ENCODE measurements around the gene SLC9A9.

Gene SLC9A9

GRCh38 chr3:143218166-143218835, 630.0 kb downstream of the SLC9A9 start:
- Mint-ChIP-seq H3K4me1 (peaks cover 15% of the 10 kb centered on the region), H3K27me3 (ENCODE audit: low read depth, poor library complexity) (peaks cover 10% of the 10 kb centered on the region), H3K27ac (no peak overlapping the region), H3K36me3 (ENCODE audit: low read depth) (no peaks in the 10 kb centered on the region), H3K4me3 (no peak overlapping the region), H3K9me3 (no peaks in the 10 kb centered on the region)
- DNase-seq: no peak
- TF ChIP-seq, protein P1, sequence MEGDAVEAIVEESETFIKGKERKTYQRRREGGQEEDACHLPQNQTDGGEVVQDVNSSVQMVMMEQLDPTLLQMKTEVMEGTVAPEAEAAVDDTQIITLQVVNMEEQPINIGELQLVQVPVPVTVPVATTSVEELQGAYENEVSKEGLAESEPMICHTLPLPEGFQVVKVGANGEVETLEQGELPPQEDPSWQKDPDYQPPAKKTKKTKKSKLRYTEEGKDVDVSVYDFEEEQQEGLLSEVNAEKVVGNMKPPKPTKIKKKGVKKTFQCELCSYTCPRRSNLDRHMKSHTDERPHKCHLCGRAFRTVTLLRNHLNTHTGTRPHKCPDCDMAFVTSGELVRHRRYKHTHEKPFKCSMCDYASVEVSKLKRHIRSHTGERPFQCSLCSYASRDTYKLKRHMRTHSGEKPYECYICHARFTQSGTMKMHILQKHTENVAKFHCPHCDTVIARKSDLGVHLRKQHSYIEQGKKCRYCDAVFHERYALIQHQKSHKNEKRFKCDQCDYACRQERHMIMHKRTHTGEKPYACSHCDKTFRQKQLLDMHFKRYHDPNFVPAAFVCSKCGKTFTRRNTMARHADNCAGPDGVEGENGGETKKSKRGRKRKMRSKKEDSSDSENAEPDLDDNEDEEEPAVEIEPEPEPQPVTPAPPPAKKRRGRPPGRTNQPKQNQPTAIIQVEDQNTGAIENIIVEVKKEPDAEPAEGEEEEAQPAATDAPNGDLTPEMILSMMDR (IDR thresholded peaks at IDR 0.05): no peak

DNA sequence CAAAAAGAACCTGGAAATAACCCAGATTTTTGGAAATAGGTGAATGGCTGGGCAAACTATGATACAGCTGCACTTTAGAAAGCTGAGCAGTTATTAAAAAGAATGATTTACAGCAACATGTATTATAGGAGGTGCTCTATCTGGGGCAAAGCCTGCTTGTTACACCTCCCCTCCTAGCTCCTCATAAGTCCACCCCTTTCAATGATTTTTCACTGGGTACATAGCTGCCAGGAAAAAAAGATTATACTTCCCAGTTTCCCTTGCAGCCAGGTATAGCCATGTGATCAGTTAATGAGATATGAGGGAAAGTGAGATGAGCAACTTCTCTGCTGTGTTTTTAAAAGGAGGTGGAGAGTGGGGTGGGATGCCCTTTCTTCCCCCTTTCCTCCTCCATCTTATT, 631.0 kb downstream of the SLC9A9 start:
- Mint-ChIP-seq H3K4me1 (peaks cover 9% of the 10 kb centered on the region), H3K4me3 (no peak overlapping the region), H3K9me3 (no peaks in the 10 kb centered on the region), H3K27me3 (ENCODE audit: low read depth, poor library complexity) (peaks cover 13% of the 10 kb centered on the region), H3K36me3 (ENCODE audit: low read depth) (no peaks in the 10 kb centered on the region), H3K27ac (no peak overlapping the region)
- TF ChIP-seq, protein P1 (IDR thresholded peaks at IDR 0.05): no peak
- DNase-seq: no peak

DNA sequence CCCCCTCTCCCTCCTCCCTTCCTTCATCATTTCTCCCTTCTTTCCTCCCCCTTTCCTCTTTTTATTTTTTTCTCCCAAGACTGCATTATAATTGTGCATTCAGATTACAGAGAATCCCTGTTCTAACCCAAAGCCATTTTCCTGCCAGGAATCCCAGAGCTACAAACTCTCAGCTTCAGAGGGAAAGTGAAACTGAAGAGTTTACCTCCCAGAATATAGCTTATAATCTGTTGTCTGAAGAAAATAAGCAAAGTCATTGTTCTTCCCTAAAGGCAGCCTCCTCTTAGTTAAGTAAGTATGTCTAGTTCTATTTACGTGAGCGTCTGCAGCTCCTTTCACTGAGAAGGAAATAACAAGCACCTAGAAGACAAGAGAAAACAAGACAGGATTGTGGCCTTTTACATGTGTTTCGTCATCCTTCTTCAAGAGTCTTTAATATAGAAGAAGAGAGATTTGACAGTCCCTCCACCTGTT, 631.5 kb downstream of the SLC9A9 start:
- H3K4me3 Mint-ChIP-seq: no peak overlapping the region
- DNase-seq: no peak
- H3K27ac Mint-ChIP-seq: no peak overlapping the region
- TF ChIP-seq, protein P1 (IDR thresholded peaks at IDR 0.05): no peak
- peaks cover 13% of the 10 kb centered on the region for H3K27me3 Mint-ChIP-seq (ENCODE audit: low read depth, poor library complexity)
- H3K9me3 Mint-ChIP-seq: no peaks in the 10 kb centered on the region
- H3K4me1 Mint-ChIP-seq: peaks cover 8% of the 10 kb centered on the region
- no peaks in the 10 kb centered on the region for H3K36me3 Mint-ChIP-seq (ENCODE audit: low read depth)

Measured in nephron progenitor cell (in vitro differentiated cells).